GM21528 (cell line): ENCODE data around the gene FBXL5.

Experiments used
- ATAC-seq: cut with Tn5 transposase; IDR thresholded peaks from one replicate; pipeline ENCODE4 v1.9.1; 2021; ENCODE audit warnings: mild to moderate bottlenecking, moderate library complexity; ENCODE audit not compliant: unreplicated experiment, low FRiP score

FBXL5 gene

GRCh38 chr4:15569746-15570145 is 85.4 kb downstream of the FBXL5 start:
- ATAC-seq: no peak

GRCh38 chr4:15568821-15569220 is 86.3 kb downstream of the FBXL5 start:
- ATAC-seq: no peak

GRCh38 chr4:15563871-15564270 is 91.3 kb downstream of the FBXL5 start:
- ATAC-seq: no peak

- ATAC-seq: no peak
These were observed 92.5 kb downstream of the FBXL5 start for GRCh38 chr4:15562623-15563022.

GRCh38 chr4:15562114-15562513 is 93.0 kb downstream of the FBXL5 start:
- ATAC-seq: no peak

GRCh38 chr4:15558561-15558960 is 96.6 kb downstream of the FBXL5 start:
- ATAC-seq: no peak

- ATAC-seq: no peak
These were observed 97.2 kb downstream of the FBXL5 start for GRCh38 chr4:15557786-15558550.

- ATAC-seq: no peak
These were observed 98.6 kb downstream of the FBXL5 start for GRCh38 chr4:15556511-15557092.
